ENCODE data around the gene BAHD1.
"Not testable (repeated sequence)": the region's sequence is repeated elsewhere in the genome, so short reads cannot be mapped to it uniquely, and the experiment has no call there.

BAHD1 gene

DNA sequence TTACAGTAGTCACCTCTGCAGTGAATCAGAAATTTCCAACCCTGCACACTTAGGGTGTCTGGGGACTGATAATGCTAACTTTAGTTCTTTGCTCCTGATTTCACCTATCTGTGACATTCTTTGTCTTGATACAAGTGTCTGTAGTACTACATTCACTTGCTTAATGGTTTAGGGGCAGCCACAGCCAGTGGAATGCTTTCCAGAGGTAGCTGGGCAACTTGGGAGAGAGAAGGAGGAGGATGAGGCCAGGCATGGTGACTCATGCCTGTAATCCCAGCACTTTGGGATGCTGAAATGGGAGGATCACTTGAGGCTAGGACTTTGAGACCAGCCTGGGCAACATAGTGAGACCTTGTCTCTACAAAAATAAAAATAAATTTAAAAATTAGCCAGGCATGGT, 8.5 kb downstream of the BAHD1 start:
- no peaks in the 10 kb centered on the region for H3K36me3 ChIP-seq (ENCODE audit: low read depth)
- no peaks in the 10 kb centered on the region for H3K27me3 ChIP-seq (ENCODE audit: insufficient read depth, poor library complexity, severe bottlenecking)
- H3K4me1 ChIP-seq (ENCODE audit: insufficient read depth, poor library complexity, severe bottlenecking): peaks cover 7% of the 10 kb centered on the region
- no peak overlapping the region for H3K27ac ChIP-seq (ENCODE audit: poor library complexity, severe bottlenecking)
- TF ChIP-seq, protein P1, sequence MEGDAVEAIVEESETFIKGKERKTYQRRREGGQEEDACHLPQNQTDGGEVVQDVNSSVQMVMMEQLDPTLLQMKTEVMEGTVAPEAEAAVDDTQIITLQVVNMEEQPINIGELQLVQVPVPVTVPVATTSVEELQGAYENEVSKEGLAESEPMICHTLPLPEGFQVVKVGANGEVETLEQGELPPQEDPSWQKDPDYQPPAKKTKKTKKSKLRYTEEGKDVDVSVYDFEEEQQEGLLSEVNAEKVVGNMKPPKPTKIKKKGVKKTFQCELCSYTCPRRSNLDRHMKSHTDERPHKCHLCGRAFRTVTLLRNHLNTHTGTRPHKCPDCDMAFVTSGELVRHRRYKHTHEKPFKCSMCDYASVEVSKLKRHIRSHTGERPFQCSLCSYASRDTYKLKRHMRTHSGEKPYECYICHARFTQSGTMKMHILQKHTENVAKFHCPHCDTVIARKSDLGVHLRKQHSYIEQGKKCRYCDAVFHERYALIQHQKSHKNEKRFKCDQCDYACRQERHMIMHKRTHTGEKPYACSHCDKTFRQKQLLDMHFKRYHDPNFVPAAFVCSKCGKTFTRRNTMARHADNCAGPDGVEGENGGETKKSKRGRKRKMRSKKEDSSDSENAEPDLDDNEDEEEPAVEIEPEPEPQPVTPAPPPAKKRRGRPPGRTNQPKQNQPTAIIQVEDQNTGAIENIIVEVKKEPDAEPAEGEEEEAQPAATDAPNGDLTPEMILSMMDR (IDR thresholded peaks at IDR 0.05; ENCODE audit: poor library complexity, severe bottlenecking): no peak
- no peak overlapping the region for H3K4me3 ChIP-seq (ENCODE audit: severe bottlenecking)
- DNase-seq (ENCODE audit: low spot score): no peak
- H3K9me3 ChIP-seq (ENCODE audit: severe bottlenecking): no peaks in the 10 kb centered on the region
- peak; percentile 31; the same call in 1 of the 3 replicates for ATAC-seq (ENCODE audit: low read depth)

DNA sequence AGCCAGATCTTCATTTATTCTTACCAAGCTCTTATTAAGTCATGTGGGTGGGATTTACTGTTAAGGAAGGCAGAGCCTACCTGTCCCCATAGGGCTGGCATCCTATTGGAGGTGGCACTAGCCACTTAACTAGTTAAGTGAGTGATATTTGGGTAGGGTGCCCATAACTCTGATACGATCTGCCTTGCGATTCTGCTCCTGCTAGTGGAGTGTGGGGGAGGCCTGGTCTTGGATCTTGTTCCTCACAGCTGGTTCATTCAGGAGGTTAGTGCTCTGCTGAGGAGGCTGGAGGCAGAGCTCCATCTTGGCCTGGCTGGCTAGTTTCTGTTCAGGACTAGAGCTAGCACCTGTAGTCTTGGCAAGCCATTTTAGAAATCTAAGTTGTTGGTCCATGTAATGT, 9.3 kb downstream of the BAHD1 start:
- H3K4me1 ChIP-seq (ENCODE audit: insufficient read depth, poor library complexity, severe bottlenecking): peaks cover 14% of the 10 kb centered on the region

DNA sequence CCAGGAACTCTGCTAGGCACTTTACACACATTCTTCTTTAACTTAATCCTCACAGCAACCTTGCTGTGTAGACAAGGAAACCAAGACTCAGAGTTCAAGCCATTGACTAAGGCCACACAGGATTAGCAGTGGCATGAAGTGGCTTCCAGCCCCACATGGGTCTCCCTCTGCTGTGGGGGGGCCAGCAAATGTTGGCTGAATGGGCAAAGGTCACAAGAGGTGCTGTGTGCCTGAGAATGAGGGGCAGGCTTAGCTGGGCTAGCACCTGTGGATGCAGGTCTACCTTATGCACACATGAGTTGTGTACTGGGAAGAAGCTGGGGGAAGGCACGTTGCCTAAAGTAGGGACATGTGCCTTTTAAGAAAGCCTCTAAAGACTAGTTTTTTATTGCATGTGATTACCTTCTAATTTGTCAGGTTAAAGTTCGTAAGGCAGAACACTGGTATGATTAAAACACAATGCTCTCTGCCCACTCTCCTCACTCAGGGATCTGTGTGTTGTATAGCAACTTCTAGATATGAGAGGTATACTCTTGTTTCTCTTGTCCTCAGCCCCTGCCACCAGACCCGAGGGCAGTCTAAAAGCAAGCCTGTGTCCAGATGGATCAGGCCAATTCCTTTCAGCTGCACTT, 10.9 kb downstream of the BAHD1 start:
- no peak for ATAC-seq (ENCODE audit: low read depth)
- no peak overlapping the region for H3K4me3 ChIP-seq (ENCODE audit: severe bottlenecking)

More for the DNA sequence above, 9.3 kb downstream of the BAHD1 start:
- Histone ChIP-seq H3K27me3 (ENCODE audit: insufficient read depth, poor library complexity, severe bottlenecking) (no peaks in the 10 kb centered on the region), H3K9me3 (ENCODE audit: severe bottlenecking) (no peaks in the 10 kb centered on the region), H3K36me3 (ENCODE audit: low read depth) (no peaks in the 10 kb centered on the region), H3K27ac (ENCODE audit: poor library complexity, severe bottlenecking) (no peak overlapping the region), H3K4me3 (ENCODE audit: severe bottlenecking) (no peak overlapping the region)
- no peak for ATAC-seq (ENCODE audit: low read depth)
- TF ChIP-seq, protein P1 (IDR thresholded peaks at IDR 0.05; ENCODE audit: poor library complexity, severe bottlenecking): no peak
- no peak for DNase-seq (ENCODE audit: low spot score)

DNA sequence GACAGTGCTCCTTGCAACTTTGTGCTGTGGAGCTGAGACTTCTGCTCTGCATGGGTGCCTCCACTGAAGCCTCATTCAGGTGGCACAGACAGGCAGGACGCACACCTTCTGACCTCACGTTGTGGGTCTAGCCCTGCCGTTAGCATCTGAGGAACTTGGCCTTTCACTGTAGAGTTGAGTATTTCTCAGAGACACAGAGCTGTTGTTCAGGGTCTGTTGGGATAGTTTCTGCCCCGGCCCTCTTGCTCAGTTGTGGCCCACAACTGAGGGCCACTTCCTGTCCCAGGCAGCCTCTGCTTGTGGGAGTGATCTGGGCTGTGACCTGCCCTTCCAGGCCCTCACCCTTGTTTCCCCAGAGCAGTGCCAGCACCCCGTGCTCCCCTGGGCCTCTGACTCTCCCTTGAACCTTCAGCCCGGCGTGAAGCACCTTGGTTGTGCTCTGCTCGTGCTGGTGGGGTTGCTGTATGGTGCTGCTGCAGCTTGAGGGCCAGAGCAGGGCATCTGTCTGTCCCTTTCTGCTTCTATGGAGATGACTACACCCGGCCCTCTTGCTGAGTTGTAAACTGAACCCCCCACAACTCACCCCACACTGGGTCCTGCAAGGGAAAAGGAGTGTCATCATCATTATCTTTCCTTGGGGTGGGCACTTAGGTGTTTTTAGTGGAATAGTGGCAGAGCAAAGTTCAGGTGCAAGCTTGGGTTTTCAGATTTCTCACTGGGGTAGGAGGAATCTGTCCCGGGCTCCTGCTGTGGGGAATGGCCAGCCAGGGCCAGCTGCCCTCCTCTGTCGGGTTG, 11.7 kb downstream of the BAHD1 start:
- ATAC-seq (ENCODE audit: low read depth) (no peak), DNase-seq (ENCODE audit: low spot score) (no peak)
- no peak overlapping the region for H3K4me3 ChIP-seq (ENCODE audit: severe bottlenecking)
- peaks cover 26% of the 10 kb centered on the region for H3K4me1 ChIP-seq (ENCODE audit: insufficient read depth, poor library complexity, severe bottlenecking)
- no peaks in the 10 kb centered on the region for H3K27me3 ChIP-seq (ENCODE audit: insufficient read depth, poor library complexity, severe bottlenecking)
- no peaks in the 10 kb centered on the region for H3K9me3 ChIP-seq (ENCODE audit: severe bottlenecking)
- TF ChIP-seq, protein P1 (IDR thresholded peaks at IDR 0.05; ENCODE audit: poor library complexity, severe bottlenecking): no peak
- no peak overlapping the region for H3K27ac ChIP-seq (ENCODE audit: poor library complexity, severe bottlenecking)
- no peaks in the 10 kb centered on the region for H3K36me3 ChIP-seq (ENCODE audit: low read depth)

More for the DNA sequence above, 10.9 kb downstream of the BAHD1 start:
- Histone ChIP-seq H3K27me3 (ENCODE audit: insufficient read depth, poor library complexity, severe bottlenecking) (no peaks in the 10 kb centered on the region), H3K4me1 (ENCODE audit: insufficient read depth, poor library complexity, severe bottlenecking) (peaks cover 23% of the 10 kb centered on the region), H3K36me3 (ENCODE audit: low read depth) (no peaks in the 10 kb centered on the region), H3K27ac (ENCODE audit: poor library complexity, severe bottlenecking) (no peak overlapping the region), H3K9me3 (ENCODE audit: severe bottlenecking) (no peaks in the 10 kb centered on the region)
- no peak for DNase-seq (ENCODE audit: low spot score)
- TF ChIP-seq, protein P1 (IDR thresholded peaks at IDR 0.05; ENCODE audit: poor library complexity, severe bottlenecking): no peak

DNA sequence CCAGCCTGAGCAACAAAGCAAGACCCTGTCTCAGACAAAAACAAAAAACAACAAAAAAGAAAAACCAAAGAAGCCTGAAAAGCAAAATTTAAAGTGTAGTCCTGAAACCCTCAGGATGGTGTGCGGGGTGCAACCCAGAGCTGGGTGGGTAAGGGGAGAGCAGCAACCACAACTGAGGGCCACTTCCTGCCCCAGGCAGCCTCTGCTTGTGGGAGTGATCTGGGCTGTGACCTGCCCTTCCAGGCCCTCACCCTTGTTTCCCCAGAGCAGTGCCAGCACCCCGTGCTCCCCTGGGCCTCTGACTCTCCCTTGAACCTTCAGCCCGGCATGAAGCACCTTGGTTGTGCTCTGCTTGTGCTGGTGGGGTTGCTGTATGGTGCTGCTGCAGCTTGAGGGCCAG, 13.2 kb downstream of the BAHD1 start:
- H3K27ac ChIP-seq (ENCODE audit: poor library complexity, severe bottlenecking); H3K27me3 ChIP-seq (ENCODE audit: insufficient read depth, poor library complexity, severe bottlenecking); H3K9me3 ChIP-seq (ENCODE audit: severe bottlenecking); DNase-seq (ENCODE audit: low spot score); H3K4me3 ChIP-seq (ENCODE audit: severe bottlenecking); H3K36me3 ChIP-seq (ENCODE audit: low read depth); ATAC-seq (ENCODE audit: low read depth): not testable (repeated sequence)
- peaks cover 26% of the 10 kb centered on the region for H3K4me1 ChIP-seq (ENCODE audit: insufficient read depth, poor library complexity, severe bottlenecking)

Data from RWPE2 (cell line).